HCT116 (cell line): ENCODE results near the gene GP1BB. TPM values are rescaled to one million over a fixed set of nuclear protein-coding genes. Genes with fewer than 3 reads are reported as not detected.

Source experiments
- ATAC-seq: fragments of 200-7000 bp; cut with Tn5 transposase; 2 replicates; pipeline ENCODE4 v1.9.1; 2020; ENCODE audit warnings: mild to moderate bottlenecking, moderate library complexity
- BruUV-seq: library from RNA; stranded (reverse); fragments of 400-500 nt; replicated peaks from 2 replicates; lab custom pipeline; 2021; lab: Mats Ljungman, UMichigan
- CTCF ChIA-PET: fragments of 300-600 bp; sonication (Branson Sonifier 250); formaldehyde crosslinking; loops from one replicate; lab custom pipeline; 2021; ENCODE audit warnings: antibody characterized with exemption; lab: Charles Lee
- POLR2A ChIA-PET: fragments of 300-600, 350-600 bp; sonication (Branson Sonifier 250); formaldehyde crosslinking; loops from one replicate; lab custom pipeline; 2021; ENCODE audit warnings: antibody characterized with exemption; lab: Charles Lee
- RAD21 ChIA-PET, 2 experiments: fragments of 300-600 bp; sonication (Branson Sonifier 250); formaldehyde crosslinking; loops; one replicate each; lab custom pipeline; 2023; ENCODE audit warnings: low total read pairs in 2 of 2; ENCODE audit not compliant: uncharacterized antibody in 2 of 2, unreplicated experiment in 2 of 2, low non-redundant PET in 1 of 2; lab: Charles Lee
- DNase-seq: peaks from one replicate; pipeline ENCODE4 v3.0.0-alpha.2; 2010; ENCODE audit warnings: low read depth, low spot score
- H2AFZ ChIP-seq: fragments of 200-600 bp; shearing (Covaris generic), sonication (generic); 2 replicates; pipeline ENCODE4 v1.6.1; 2017; ENCODE audit warnings: low read depth, mixed run types, mixed read lengths, antibody characterized with exemption, low read length; ENCODE audit not compliant: poor library complexity, severe bottlenecking
- H3K27ac ChIP-seq: 2 replicates; pipeline ENCODE4 v1.5.1; 2012; ENCODE audit warnings: low read depth, low read length
- H3K27me3 ChIP-seq: fragments of 200-600 bp; sonication (generic); 2 replicates; pipeline ENCODE4 v1.6.1; 2016; ENCODE audit warnings: mixed run types, low read length, mixed read lengths; ENCODE audit not compliant: insufficient read depth
- H3K36me3 ChIP-seq, 2 experiments: fragments of 200-500 bp in 1 of 2; fragments of 200-600 bp in 1 of 2; sonication (Bioruptor generic) in 1 of 2; sonication (generic) in 1 of 2; 2 replicates each; pipeline versions ENCODE4 v1.5.1 to v1.6.1; 2014 to 2016; ENCODE audit warnings: low read length in 2 of 2, inconsistent platforms in 1 of 2, mixed read lengths in 1 of 2, mixed run types in 1 of 2; ENCODE audit not compliant: insufficient read depth in 2 of 2, control insufficient read depth in 1 of 2
- H3K4me1 ChIP-seq, 2 experiments: fragments of 200-600 bp in 1 of 2; sonication (generic) in 1 of 2; 2 replicates each; pipeline versions ENCODE4 v1.5.1 to v1.6.1; 2012 to 2017; ENCODE audit warnings: low read length in 2 of 2, inconsistent platforms in 1 of 2, mild to moderate bottlenecking in 1 of 2, mixed read lengths in 1 of 2, mixed run types in 1 of 2, moderate library complexity in 1 of 2; ENCODE audit not compliant: insufficient read depth in 2 of 2, control insufficient read depth in 1 of 2
- H3K4me2 ChIP-seq: fragments of 200-600 bp; sonication (generic); 2 replicates; pipeline ENCODE4 v1.6.1; 2017; ENCODE audit warnings: mixed run types, low read length, mixed read lengths
- H3K4me3 ChIP-seq, 2 experiments: fragments of 200-600 bp in 1 of 2; sonication (generic) in 1 of 2; replicated peaks in 1 of 2; 2 replicates each; pipeline ENCODE4 v1.5.1; 2011 to 2016; ENCODE audit warnings: low read length in 2 of 2, control low read depth in 1 of 2, low read depth in 1 of 2, mild to moderate bottlenecking in 1 of 2, mixed read lengths in 1 of 2, mixed run types in 1 of 2
- H3K79me2 ChIP-seq: fragments of 200-600 bp; sonication (generic); 2 replicates; pipeline ENCODE4 v1.6.1; 2017; ENCODE audit warnings: mild to moderate bottlenecking, mixed run types, low read length, moderate library complexity, mixed read lengths; ENCODE audit not compliant: insufficient read depth
- H3K9ac ChIP-seq: fragments of 200-600 bp; sonication (generic); 2 replicates; pipeline ENCODE4 v1.6.1; 2016; ENCODE audit warnings: low read length, mixed read lengths
- H3K9me2 ChIP-seq: fragments of 200-600 bp; sonication (generic), shearing (Covaris generic); 2 replicates; pipeline ENCODE4 v1.6.1; 2017; ENCODE audit warnings: mixed run types, mild to moderate bottlenecking, moderate library complexity; ENCODE audit not compliant: insufficient read depth
- H3K9me3 ChIP-seq, 2 experiments: fragments of 200-500 bp in 1 of 2; fragments of 200-600 bp in 1 of 2; sonication (Bioruptor generic) in 1 of 2; sonication (generic) in 1 of 2; 2 replicates each; pipeline ENCODE4 v1.6.1; 2014 to 2017; ENCODE audit warnings: low read length in 2 of 2, mixed read lengths in 2 of 2, inconsistent platforms in 1 of 2, low read depth in 1 of 2, mild to moderate bottlenecking in 1 of 2, mixed run types in 1 of 2, moderate library complexity in 1 of 2; ENCODE audit not compliant: control insufficient read depth in 1 of 2, insufficient read depth in 1 of 2
- H4K20me1 ChIP-seq: fragments of 200-600 bp; sonication (generic), shearing (Covaris generic); 2 replicates; pipeline ENCODE4 v1.6.1; 2017; ENCODE audit warnings: mixed run types, mild to moderate bottlenecking, moderate library complexity; ENCODE audit not compliant: insufficient read depth
- ATF3 ChIP-seq: IDR thresholded peaks from 2 replicates; pipeline ENCODE4 v1.6.1; 2012
- CEBPB ChIP-seq: IDR thresholded peaks from 2 replicates; pipeline ENCODE4 v1.6.1; 2012; ENCODE audit warnings: low read depth
- EGR1 ChIP-seq: IDR thresholded peaks from 2 replicates; pipeline ENCODE4 v1.6.1; 2012; ENCODE audit warnings: low read depth
- RAD21 ChIP-seq: IDR thresholded peaks from 2 replicates; pipeline ENCODE4 v1.6.1; 2012; ENCODE audit warnings: low read depth, mild to moderate bottlenecking
- REST ChIP-seq: IDR thresholded peaks from 2 replicates; pipeline ENCODE4 v1.6.1; 2012; ENCODE audit warnings: low read depth
- SP1 ChIP-seq: IDR thresholded peaks from 2 replicates; pipeline ENCODE4 v1.6.1; 2012; ENCODE audit warnings: low read depth
- SRF ChIP-seq: IDR thresholded peaks from 2 replicates; pipeline ENCODE4 v1.6.1; 2012; ENCODE audit warnings: low read depth
- ZBTB33 ChIP-seq: IDR thresholded peaks from 2 replicates; pipeline ENCODE4 v1.6.1; 2011; ENCODE audit warnings: mild to moderate bottlenecking, low read length, moderate library complexity; ENCODE audit not compliant: insufficient replicate concordance; ENCODE audit errors: extremely low read depth
- intact Hi-C: fragments of 100-400 bp; cut with micrococcal nuclease; formaldehyde crosslinking; loops from 2 replicates; pipeline ENCODE4 v1.10.0; 2022
- total RNA-seq: library from RNA; stranded (reverse); gene quantifications from one replicate; pipeline ENCODE4 v1.2.1, GENCODE V29; 2021; ENCODE audit not compliant: unreplicated experiment
- TF ChIP-seq, protein P1 (sequence below), 3 experiments: fragments of 200-600 bp in 1 of 3; sonication (generic) in 1 of 3; IDR thresholded peaks in 2 of 3; conservative IDR thresholded peaks in 1 of 3; 2 replicates each; pipeline ENCODE4 v1.5.1; 2012 to 2017; ENCODE audit warnings: low read depth in 2 of 3, low read length in 2 of 3, antibody characterized with exemption in 1 of 3, borderline replicate concordance in 1 of 3, control low read depth in 1 of 3, mild to moderate bottlenecking in 1 of 3, mixed read lengths in 1 of 3, mixed run types in 1 of 3, moderate library complexity in 1 of 3; ENCODE audit not compliant: insufficient read depth in 1 of 3

GP1BB gene
- total RNA-seq, 1 experiment from 2014 or later: 4.8 TPM

DNA sequence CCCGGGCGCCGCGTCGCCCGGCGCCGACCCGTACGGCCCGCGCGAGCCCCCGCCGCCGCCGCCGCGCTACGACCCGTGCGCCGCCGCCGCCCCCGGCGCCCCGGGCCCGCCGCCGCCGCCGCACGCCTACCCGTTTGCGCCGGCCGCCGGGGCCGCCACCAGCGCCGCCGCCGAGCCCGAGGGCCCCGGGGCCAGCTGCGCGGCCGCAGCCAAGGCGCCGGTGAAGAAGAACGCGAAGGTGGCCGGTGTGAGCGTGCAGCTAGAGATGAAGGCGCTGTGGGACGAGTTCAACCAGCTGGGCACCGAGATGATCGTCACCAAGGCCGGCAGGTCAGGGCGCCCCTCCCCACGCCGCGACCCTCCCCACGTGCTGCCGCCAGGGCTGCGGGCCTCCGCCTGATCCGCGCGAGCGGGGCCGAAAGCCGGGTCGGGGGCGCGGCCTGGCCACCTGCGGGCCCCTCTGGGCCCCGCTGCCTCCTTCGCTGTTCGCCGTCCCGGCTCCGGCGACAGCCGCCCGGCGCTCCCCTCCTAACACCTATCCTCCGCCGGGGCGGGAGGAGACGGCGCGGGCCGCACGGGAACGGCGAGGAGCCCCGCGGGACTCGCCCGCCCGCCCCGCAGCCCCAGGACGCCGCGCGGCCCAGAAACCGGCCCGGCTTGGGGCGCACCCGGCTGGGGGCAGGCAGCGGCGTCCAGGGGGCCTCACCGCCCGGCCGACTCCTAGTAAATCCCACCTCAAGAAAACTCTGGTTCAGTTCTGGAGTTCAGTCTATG lies 37.8 kb downstream of the GP1BB start:
- intact Hi-C loops: no loop called here
- H3K36me3 ChIP-seq: no peaks in the 10 kb centered on the region
- RAD21 ChIA-PET: no interaction called here
- peaks cover 10 to 23% of the 10 kb centered on the region in 2 experiments for H3K4me1 ChIP-seq
- TF ChIP-seq ATF3: no peak
- TF ChIP-seq CEBPB: no peak
- no peak for TF ChIP-seq RAD21
- POLR2A ChIA-PET: no interaction called here
- CTCF ChIA-PET: no interaction called here
- H3K9me3 ChIP-seq: no peaks in the 10 kb centered on the region
- H3K27me3 ChIP-seq: no peaks in the 10 kb centered on the region
- BruUV-seq: no TSS peak
- no peak overlapping the region for H2AFZ ChIP-seq
- H4K20me1 ChIP-seq: no peaks in the 10 kb centered on the region
- H3K9ac ChIP-seq: no peak overlapping the region
- no peaks in the 10 kb centered on the region for H3K79me2 ChIP-seq
- H3K27ac ChIP-seq: no peak overlapping the region
- DNase-seq: no peak
- no peak overlapping the region for H3K4me3 ChIP-seq
- no peaks in the 10 kb centered on the region for H3K9me2 ChIP-seq
- ATAC-seq: no peak
- H3K4me2 ChIP-seq: no peak overlapping the region

DNA sequence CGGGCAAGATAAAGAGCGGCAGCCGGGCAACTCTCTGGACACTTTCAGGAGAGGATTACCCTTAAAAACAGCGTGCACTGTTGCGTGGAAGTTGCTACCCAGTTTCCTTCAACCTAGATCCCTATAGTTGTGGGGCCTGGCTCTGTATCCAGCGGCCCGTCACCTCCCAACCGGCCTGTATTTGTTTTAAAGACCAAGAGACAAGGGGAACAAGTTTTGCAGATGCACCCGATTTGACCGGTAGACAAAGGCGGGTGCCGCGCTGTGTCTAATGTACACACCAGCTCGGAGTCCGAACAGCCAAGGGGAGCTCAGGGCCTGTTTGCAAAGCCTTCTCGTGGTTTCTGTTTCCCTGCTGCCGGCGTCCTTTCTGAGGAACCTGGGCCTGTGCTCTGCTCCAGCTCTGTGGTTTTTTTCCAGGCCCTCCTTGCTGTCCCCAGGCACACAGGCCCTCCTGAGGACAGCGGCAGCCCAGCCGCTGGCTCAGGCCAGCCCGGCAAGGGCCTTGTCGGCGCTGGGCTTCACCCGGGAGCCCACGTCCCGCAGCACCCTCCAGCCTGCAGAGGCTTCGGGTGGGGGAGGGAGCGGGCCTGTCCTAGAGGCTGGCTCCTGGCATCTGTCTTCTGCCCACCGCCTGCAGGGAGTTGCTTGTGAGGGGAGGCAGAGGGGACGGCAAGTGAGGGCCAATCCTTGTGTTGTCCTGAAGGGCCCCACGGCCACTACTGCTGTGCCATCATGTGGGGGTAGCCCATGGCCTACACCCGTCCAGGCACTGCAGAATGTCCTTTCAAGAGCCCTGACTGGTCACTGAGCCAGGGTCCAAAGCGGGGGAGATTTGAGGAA lies 38.6 kb downstream of the GP1BB start:
- Histone ChIP-seq H3K79me2 (peaks cover 6% of the 10 kb centered on the region; the same call in 1 of the 2 replicates), H3K4me2 (no peak overlapping the region), H3K4me3 (no peak overlapping the region), H3K36me3 (no peaks in the 10 kb centered on the region), H3K4me1 (peaks cover 9 to 16% of the 10 kb centered on the region in 2 experiments), H3K9me3 (no peaks in the 10 kb centered on the region), H3K9ac (no peak overlapping the region), H3K9me2 (no peaks in the 10 kb centered on the region), H4K20me1 (no peaks in the 10 kb centered on the region), H3K27me3 (no peaks in the 10 kb centered on the region), H3K27ac (no peak overlapping the region), H2AFZ (no peak overlapping the region)
- POLR2A ChIA-PET: no interaction called here
- ATAC-seq (no peak), DNase-seq (no peak)
- CTCF ChIA-PET: no interaction called here
- intact Hi-C loops: no loop called here
- BruUV-seq: no TSS peak
- RAD21 ChIA-PET: no interaction called here
- TF ChIP-seq SRF: no peak
- TF ChIP-seq ZBTB33: no peak
- no peak for TF ChIP-seq REST
- no peak for TF ChIP-seq EGR1
- TF ChIP-seq, protein P1, sequence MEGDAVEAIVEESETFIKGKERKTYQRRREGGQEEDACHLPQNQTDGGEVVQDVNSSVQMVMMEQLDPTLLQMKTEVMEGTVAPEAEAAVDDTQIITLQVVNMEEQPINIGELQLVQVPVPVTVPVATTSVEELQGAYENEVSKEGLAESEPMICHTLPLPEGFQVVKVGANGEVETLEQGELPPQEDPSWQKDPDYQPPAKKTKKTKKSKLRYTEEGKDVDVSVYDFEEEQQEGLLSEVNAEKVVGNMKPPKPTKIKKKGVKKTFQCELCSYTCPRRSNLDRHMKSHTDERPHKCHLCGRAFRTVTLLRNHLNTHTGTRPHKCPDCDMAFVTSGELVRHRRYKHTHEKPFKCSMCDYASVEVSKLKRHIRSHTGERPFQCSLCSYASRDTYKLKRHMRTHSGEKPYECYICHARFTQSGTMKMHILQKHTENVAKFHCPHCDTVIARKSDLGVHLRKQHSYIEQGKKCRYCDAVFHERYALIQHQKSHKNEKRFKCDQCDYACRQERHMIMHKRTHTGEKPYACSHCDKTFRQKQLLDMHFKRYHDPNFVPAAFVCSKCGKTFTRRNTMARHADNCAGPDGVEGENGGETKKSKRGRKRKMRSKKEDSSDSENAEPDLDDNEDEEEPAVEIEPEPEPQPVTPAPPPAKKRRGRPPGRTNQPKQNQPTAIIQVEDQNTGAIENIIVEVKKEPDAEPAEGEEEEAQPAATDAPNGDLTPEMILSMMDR (IDR thresholded peaks at IDR 0.05 in 2 of 3, conservative IDR thresholded peaks at IDR 0.05 in 1 of 3; ENCODE audit: borderline replicate concordance in 1 of 3, insufficient read depth in 1 of 3, low read depth in 2 of 3, low read length in 2 of 3): no peak
- no peak for TF ChIP-seq SP1
